ENCODE data around the gene PARD3B. TPM values are rescaled to one million over a fixed set of nuclear protein-coding genes. Genes with fewer than 3 reads are reported as not detected.
A peak's percentile ranks its signal among the peaks of the same experiment; 100 is the strongest.

The PARD3B gene
- total RNA-seq, 1 donor from 2014 or later, result 4.3 TPM

DNA sequence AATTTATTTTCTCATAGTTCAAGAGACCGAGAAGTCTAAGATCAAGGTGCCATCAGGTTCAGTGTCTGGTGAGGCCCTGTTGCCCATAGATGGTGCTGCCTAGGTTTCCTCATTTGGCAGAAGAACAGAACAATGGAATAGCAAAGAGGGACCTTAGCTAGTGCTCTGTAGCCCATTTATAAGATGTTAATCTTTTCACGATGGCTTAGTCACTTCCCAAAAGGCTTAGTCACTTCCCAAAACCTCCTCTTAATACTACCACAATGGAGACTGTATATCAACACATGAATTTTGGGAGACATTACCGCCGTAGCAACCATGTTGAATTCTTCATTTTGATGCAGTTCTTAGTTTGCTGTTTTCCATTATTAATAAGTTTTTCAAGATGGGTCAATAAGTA lies 890.7 kb downstream of the PARD3B start:
- no peak for ATAC-seq

GRCh38 chr2:205438241-205438640 lies 893.0 kb downstream of the PARD3B start:
- ATAC-seq, result no peak

DNA sequence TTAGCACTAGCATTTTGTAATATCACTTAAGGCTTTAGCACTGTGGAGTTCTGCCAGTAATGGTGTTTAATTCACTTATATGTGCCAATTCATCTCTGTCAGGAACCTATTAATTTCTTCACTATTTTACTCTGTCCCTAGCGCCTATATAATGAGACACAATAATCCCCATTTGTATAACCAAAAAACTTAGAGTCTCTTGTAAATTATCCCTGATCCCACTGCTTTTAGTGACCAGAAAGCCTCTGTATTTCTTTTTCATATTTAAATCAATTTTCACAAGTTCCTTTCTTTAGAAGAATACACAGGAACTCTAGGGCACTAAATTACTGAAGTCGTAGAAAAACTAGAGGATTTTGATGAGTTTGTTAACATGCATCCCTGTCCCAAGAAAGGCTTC lies 894.3 kb downstream of the PARD3B start:
- no peak for ATAC-seq

GRCh38 chr2:205441524-205441923 lies 896.2 kb downstream of the PARD3B start:
- ATAC-seq, result no peak

DNA sequence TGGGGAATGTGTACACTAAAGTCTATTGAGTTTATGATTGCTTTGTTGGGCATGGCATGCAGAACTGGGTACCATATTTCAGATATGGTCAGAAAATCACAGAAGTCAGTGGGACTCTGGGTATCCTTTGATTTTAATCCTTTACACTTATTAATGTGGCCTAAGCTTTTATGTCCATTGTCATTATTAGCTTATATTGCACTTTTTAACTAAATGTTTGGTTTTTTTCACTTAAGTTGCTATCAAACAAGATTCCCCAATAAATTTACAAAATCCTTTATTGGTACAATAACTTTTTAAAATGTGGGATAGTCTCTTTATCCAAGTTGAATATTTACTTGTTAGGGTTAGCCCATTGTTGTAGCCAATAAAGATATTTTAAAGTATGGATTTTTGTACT lies 902.9 kb downstream of the PARD3B start:
- no peak for ATAC-seq

DNA sequence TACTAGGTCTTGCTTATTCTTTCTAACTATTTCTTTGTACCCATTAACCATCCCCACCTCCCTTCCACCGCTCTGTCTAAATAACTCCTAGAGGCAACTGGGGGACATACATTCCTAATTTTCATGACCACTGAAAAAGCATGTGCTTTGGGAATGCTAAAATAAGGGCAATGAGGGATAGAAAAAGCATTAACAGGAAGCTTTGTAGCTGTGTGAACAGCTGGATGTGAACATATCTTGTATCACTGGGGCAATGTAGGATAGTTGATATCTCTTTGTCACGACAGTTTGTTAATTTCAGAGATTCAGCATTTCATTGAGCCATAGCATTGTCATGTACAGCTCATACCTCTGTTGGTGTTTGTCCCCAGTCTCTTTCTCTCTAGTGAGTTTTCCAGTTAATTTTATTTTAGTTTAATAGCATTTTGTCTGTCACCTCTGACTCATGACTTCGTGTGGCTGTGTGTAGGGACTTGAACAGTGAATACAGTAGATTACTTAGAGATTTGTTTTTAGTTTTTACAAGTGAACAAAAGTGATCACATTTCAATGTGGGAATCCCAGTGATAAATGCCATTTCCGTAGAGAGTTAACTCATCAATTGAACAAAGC lies 906.7 kb downstream of the PARD3B start:
- ATAC-seq, result no peak

DNA sequence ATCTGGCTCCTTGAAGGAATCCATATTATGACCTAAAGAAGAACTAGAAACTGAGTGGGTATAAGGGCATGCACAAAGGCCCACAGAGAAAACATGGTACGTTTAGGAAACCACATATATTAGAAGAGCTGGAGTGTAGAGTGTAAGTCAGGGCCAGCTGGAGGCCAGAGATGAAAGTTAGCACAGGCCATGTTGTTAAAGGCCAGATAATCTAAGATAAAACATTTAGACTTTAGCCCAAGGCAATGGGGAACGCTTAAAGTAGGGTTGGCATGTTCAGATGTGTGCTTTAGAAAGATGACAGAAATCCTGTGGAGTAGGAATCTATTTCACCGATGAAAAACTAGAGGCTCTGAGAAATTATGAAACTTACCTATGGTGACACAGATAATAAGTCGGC lies 907.9 kb downstream of the PARD3B start:
- no peak for ATAC-seq

- no peak for ATAC-seq
Observed at GRCh38 chr2:205456682-205457081, 911.4 kb downstream of the PARD3B start.

GRCh38 chr2:205460217-205460616 lies 914.9 kb downstream of the PARD3B start:
- no peak for ATAC-seq

DNA sequence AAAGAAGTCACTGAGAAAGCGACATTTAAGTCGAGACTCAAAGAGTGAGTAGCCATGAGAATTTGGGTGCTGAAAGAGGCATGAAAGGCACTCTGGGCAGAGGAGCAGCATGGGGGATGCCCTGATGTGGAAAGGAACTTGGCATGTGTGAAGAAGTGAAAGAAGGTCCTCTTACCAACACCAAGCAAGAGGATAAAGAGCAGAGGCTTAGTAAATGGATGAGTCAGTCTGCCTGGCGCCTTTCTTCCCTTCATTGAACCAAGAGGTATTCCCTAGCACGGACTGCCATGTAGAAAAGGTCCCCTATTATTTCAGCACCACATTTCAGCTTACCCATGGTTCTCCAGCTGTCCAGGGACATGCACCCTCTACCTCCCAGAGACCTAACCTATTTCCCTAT lies 915.9 kb downstream of the PARD3B start:
- ATAC-seq, result peak; percentile 69

DNA sequence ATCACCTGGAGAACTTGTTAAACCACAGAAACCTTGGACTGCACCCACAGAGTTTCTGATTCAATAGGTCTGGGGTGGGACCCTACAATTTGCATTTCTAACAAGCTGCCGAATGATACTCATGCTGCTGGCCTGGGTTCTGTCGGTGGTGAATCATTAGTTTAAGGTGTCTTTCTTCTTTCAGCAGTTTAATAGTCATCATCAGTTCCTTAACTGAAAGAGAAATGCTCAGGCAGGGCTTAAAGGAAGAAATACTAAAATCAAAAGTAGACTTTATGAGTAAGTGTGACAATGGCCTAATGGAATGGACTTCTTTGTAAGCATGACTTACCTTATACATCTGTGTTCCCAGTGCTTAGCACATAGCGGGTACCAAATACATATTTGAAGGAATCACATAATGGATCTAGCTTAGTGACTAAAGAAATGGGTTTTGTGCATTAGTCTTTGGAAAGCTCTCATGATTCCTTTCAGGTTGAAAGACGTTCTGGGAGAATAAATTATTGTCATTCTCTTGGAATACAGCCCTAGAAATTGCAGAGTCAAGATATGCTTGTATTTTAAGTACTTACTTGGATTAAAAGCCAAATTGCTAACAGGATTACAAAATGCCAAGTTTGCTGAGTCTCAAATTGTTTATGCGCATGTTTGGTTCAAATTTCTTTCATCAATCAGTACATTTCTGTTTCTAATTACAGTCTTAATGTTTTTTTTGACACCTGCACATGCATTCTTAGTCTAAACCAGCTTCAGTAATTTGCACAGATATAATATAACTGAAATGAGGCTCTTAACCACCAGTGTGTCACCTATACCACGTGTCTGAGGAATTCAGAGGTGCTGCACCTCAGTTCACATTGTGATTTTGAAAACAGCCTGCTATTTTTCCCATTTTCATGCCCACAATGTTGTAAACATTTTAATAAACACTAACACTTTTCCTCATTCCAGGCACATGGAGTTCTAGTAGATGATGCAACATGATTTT lies 916.7 kb downstream of the PARD3B start:
- ATAC-seq, result peak; percentile 94

- no peak for ATAC-seq
Observed at GRCh38 chr2:205462681-205463345, 917.5 kb downstream of the PARD3B start.

DNA sequence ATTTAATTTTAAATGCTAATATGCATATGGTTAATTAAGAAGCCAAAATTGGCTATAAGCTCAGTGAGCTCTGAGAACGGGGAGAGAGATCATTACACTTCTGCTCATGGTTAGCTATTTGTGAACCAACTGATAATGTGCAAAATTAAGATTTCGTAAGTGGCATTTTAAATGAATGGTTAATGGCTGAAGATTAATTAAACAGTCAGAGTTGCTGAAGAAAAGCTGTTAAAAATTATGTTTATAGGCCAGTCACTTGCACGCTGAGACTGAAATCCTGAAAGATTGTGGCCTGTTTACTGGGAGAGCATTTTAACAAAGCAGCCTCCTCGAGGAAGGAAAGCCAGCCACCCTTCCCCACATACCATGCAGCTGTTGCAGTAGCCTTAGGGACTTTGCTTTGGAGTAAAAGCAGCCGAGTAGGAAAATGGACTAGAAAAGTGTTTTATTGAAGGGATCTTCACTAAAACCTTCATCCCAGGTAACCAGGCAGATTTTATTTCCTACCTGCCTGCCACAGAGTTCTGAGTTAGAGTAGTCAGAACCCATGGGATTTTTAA lies 918.3 kb downstream of the PARD3B start:
- ATAC-seq, result no peak

DNA sequence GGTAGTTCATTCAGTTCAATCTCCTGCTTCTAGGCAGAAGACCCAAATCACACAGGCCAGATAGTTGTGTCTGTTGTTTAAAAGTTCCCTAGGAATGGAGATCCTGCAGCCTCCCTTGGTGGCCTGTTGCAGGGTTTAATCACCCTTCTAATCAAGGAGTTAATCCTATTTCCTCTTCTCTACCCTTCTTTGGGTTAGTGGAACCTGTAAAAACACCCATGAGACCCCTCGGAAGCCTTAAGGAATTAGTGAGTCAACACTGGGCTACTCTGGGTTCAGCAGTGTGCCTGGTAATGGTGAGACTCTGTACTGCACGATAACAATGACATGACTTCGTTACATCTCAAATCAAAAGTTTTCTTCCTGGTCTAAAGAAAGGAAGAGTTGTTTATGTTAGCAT lies 919.4 kb downstream of the PARD3B start:
- ATAC-seq, result no peak

DNA sequence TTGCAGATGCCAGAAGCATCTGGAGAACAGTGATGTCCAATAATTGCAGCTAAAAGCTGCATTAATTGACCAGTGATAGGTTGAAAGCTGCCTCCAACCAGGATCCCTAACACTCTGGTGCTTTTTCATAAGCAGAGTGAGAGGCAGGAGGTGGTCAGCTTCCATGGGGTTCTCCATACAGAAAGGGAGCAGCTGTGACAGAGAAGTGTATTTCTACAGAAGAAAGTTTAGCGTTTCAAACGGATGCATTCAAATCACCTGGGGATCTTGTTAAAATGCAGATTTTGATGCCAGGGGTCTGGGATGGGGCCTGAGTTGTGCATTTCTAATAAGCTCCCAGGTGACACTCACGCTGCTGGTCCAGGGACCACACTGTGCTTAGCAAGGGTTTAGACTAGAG lies 920.5 kb downstream of the PARD3B start:
- ATAC-seq, result no peak

DNA sequence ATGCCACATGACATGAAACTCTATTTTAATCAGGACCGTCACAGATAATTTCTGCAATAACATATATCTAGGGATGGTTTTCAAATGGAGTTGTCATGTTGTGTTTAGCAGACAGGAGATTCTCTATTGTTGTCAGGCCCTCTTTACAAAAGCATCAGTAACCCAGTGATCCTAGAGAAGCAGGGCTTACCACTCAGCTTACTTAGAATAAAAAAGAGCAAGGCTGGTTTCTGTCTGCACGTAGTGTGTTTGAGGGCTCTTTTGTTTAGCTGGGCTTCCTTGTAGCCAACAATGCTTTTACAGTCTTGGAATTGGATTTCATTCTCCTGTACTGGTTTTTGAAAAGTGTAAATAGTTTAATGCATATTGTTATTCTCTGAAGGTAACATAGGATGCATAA lies 926.5 kb downstream of the PARD3B start:
- ATAC-seq, result no peak

DNA sequence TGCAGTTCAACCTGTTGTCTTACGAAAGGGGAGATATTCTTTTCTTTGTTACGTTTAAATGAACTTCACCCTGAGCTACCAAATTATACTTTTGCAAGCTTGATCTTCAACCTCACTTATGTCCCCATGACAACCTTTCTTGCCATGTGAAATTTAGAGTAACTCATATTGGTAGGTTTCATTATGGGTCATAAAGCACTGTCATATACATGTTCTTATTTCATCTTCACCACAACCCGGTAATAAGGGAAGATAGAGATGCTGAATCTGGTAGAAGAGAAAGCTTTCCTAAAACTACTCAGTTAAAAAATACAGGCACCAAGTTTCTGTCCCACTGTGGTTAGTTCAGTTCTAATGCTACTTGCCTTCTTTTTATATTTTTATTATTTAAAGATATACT lies 928.5 kb downstream of the PARD3B start:
- no peak for ATAC-seq

DNA sequence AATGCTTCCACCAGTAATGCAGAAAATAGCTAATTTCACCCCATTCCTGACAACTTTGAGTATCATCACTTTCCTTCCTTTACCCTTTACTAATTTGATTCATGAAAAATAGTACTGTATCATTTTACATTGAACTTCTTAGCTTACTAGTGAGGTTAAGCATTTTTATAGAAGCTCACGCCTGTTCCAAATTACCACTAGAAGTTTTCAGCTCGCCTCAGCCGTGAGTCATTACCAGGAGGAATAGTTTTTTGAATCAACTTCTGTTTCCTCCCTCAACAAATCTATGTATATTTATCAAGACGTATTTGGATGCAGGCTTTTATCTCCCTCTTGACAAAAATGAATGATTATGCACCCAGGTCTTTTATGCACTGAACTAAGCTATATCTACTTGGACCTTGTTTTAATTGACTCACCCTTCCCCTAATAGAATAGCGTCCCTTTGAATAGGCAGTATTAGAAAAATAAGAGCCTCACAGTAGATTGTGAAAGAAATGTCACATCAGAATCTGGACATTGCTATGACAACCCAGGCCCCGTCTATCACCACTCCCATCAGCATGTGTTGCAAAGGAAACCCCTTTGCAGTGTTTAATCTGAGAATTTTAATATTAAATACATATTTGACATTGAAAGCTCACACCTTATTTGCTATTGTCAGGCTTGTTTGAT lies 929.6 kb downstream of the PARD3B start:
- ATAC-seq, result no peak

DNA sequence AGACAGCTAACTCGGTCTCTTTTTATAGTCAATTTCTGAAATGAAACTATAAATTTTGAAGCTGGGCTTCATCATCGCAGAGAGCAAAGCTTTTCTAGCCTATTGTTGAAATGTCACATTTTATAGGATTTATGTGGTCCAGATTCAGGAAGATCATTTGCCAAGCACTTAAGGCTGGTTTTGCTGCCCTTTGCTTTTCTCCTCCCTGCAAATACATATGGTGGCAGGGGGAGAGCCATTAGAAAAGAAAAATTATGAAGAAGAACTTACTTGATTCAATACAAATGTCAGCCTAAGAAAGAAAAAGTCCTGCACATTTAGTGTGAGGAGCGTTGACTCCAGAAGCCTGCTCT lies 930.1 kb downstream of the PARD3B start:
- ATAC-seq, result no peak

DNA sequence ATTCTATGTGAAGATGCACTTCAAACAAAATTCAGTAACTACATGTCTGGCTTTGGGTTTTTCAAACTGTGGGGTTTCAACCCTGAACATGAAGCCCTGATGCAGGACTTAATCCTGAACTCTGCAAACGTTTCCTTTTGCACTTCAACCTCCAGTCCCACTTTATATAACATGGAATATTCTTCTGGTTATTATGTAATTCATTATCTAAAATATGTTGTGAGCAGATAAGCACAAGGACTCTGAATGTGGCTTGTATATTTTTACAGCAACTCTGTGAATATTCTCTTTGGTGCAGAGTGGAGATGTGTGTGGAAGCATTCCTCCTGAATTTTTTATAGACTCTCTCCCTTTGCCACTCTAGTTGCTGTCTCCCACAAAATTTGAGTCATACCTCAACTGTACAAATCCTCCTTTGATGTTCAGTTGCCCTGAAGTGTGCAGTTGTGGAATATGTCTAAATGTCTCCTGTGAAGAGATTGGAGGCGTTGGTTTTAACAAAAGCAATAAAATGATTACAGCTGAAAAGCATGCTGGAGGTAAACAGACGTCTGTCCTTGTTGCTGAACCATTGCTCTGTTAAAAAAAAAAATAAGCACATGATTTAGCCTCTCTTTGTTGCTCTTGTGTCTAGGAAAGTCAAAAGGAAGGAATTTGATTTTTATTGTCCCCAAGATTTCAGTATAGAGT lies 931.9 kb downstream of the PARD3B start:
- ATAC-seq, result no peak

GRCh38 chr2:205481861-205482260 lies 936.6 kb downstream of the PARD3B start:
- ATAC-seq, result no peak

Measured in esophagus mucosa (tissue), 1 donor.